ENCODE measurements around the gene IQCE.

The IQCE gene

GRCh38 chr7:2523941-2524807, 34.6 kb upstream of the IQCE start:
- H3K36me3 ChIP-seq (ENCODE audit: insufficient read depth, low read length): no peaks in the 10 kb centered on the region
- no peaks in the 10 kb centered on the region for H3F3A ChIP-seq (ENCODE audit: insufficient read depth, low read length)
- H3K9me3 ChIP-seq (ENCODE audit: low read length): no peaks in the 10 kb centered on the region
- TF ChIP-seq CTCF (IDR thresholded peaks at IDR 0.05; ENCODE audit: low read length) (no peak), EZH2 (IDR thresholded peaks at IDR 0.05; ENCODE audit: borderline replicate concordance, low read length) (no peak)
- no peak overlapping the region for H2AFZ ChIP-seq (ENCODE audit: low read length)
- no peak overlapping the region for H3K27ac ChIP-seq (ENCODE audit: low read depth, low read length, poor library complexity, severe bottlenecking)
- peaks cover 27% of the 10 kb centered on the region for H3K27me3 ChIP-seq (ENCODE audit: insufficient read depth, low read length)
- H4K20me1 ChIP-seq (ENCODE audit: insufficient read depth, low read length): no peaks in the 10 kb centered on the region
- H3K4me1 ChIP-seq (ENCODE audit: insufficient read depth, low read length, severe bottlenecking): peaks cover 1% of the 10 kb centered on the region
- H3K79me2 ChIP-seq (ENCODE audit: insufficient read depth, low read length): no peaks in the 10 kb centered on the region
- no peak overlapping the region for H3K4me3 ChIP-seq (ENCODE audit: low read depth, low read length, poor library complexity, severe bottlenecking)
- no peak overlapping the region for H3K4me2 ChIP-seq (ENCODE audit: low read length)
- H3K9me2 ChIP-seq (ENCODE audit: low read depth, low read length): no peaks in the 10 kb centered on the region
- H3K9ac ChIP-seq (ENCODE audit: low read length): no peak overlapping the region

- Histone ChIP-seq H3K4me3 (ENCODE audit: low read depth, low read length, poor library complexity, severe bottlenecking) (no peak overlapping the region), H3K36me3 (ENCODE audit: insufficient read depth, low read length) (no peaks in the 10 kb centered on the region), H2AFZ (ENCODE audit: low read length) (no peak overlapping the region), H3K4me2 (ENCODE audit: low read length) (no peak overlapping the region), H3K27ac (ENCODE audit: low read depth, low read length, poor library complexity, severe bottlenecking) (no peak overlapping the region), H3F3A (ENCODE audit: insufficient read depth, low read length) (no peaks in the 10 kb centered on the region), H3K79me2 (ENCODE audit: insufficient read depth, low read length) (no peaks in the 10 kb centered on the region), H3K9ac (ENCODE audit: low read length) (no peak overlapping the region), H3K27me3 (ENCODE audit: insufficient read depth, low read length) (peaks cover 27% of the 10 kb centered on the region), H4K20me1 (ENCODE audit: insufficient read depth, low read length) (no peaks in the 10 kb centered on the region), H3K9me2 (ENCODE audit: low read depth, low read length) (no peaks in the 10 kb centered on the region), H3K9me3 (ENCODE audit: low read length) (no peaks in the 10 kb centered on the region), H3K4me1 (ENCODE audit: insufficient read depth, low read length, severe bottlenecking) (no peaks in the 10 kb centered on the region)
- TF ChIP-seq CTCF (IDR thresholded peaks at IDR 0.05; ENCODE audit: low read length): no peak
- TF ChIP-seq EZH2 (IDR thresholded peaks at IDR 0.05; ENCODE audit: borderline replicate concordance, low read length): no peak
Observed at GRCh38 chr7:2524808-2525657, 33.7 kb upstream of the IQCE start.

- Histone ChIP-seq H3K9me2 (ENCODE audit: low read depth, low read length) (no peaks in the 10 kb centered on the region), H3K9me3 (ENCODE audit: low read length) (no peaks in the 10 kb centered on the region), H3K9ac (ENCODE audit: low read length) (no peak overlapping the region), H3K4me2 (ENCODE audit: low read length) (no peak overlapping the region), H3K4me3 (ENCODE audit: low read depth, low read length, poor library complexity, severe bottlenecking) (no peak overlapping the region), H3K4me1 (ENCODE audit: insufficient read depth, low read length, severe bottlenecking) (no peaks in the 10 kb centered on the region), H2AFZ (ENCODE audit: low read length) (no peak overlapping the region), H3K27ac (ENCODE audit: low read depth, low read length, poor library complexity, severe bottlenecking) (no peak overlapping the region), H3K27me3 (ENCODE audit: insufficient read depth, low read length) (0 out of 2 replicates have a peak, but pooled peaks cover 27% of the 10 kb centered on the region), H3K79me2 (ENCODE audit: insufficient read depth, low read length) (no peaks in the 10 kb centered on the region), H4K20me1 (ENCODE audit: insufficient read depth, low read length) (no peaks in the 10 kb centered on the region), H3F3A (ENCODE audit: insufficient read depth, low read length) (no peaks in the 10 kb centered on the region), H3K36me3 (ENCODE audit: insufficient read depth, low read length) (no peaks in the 10 kb centered on the region)
- TF ChIP-seq CTCF (IDR thresholded peaks at IDR 0.05; ENCODE audit: low read length) (no peak), EZH2 (IDR thresholded peaks at IDR 0.05; ENCODE audit: borderline replicate concordance, low read length) (no peak)
Observed at GRCh38 chr7:2525658-2526630, 32.8 kb upstream of the IQCE start.
